ENCODE measurements around the gene RGS8.

The RGS8 gene

DNA sequence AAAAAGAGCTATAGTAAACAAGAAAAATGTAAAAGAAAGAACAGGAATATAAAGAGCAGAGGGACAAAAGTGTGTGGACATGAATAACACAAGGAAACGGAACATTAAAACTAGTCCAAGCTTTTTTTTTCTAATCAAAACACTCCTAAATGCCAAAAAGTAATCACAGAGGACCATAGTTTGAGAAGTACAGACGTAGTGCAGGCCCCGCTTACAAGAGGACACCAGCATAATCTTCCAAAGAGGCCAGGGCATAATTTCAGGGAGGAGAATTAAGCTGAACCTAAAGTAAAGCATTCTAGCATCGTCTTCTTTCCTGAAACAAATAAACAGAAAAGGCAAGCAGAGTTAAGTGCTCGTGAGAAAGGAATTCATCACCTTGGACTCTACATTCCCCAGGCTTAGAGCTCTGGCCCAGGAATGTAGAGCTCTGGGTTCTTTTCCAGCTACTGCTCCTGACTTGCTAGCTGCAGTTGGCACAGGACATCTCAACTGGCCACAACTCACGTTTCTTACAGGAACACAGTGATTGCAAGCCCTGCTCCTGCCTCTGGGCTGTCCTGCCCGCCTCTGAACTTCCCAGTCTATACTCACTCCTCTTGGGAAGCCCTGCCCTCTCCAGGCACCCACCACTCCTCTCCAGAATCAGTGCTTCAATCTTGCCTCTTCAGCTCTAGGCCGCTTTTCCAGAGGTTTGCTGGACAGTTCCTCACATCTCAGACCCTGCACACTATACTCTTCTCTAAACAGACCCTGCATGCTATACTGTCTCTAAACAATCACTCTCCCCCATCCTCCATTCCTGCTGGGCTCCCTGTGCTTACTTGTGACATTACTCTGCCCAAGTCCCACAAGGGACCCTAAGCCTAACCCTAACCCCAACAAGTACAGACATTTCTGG lies 9.8 kb downstream of the RGS8 start:
- CTCF ChIA-PET = no interaction called here
- DNase-seq (ENCODE audit: extremely low spot score) = no peak
- TF ChIP-seq L3MBTL2 (conservative IDR thresholded peaks at IDR 0.05) (no peak), TARDBP (IDR thresholded peaks at IDR 0.05) (no peak), NFRKB (IDR thresholded peaks at IDR 0.05) (no peak), FOXM1 (IDR thresholded peaks at IDR 0.05; ENCODE audit: borderline replicate concordance) (no peak), LEF1 (IDR thresholded peaks at IDR 0.05; ENCODE audit: borderline replicate concordance) (no peak), HDGF (IDR thresholded peaks at IDR 0.05; ENCODE audit: borderline replicate concordance) (no peak), FOXK2 (IDR thresholded peaks at IDR 0.05) (no peak)
- POLR2A ChIA-PET = interaction anchor here (0.8 to 1.1 kb wide), 2 partner anchors 60 to 71 kb away, joined by 3 read pairs; no protein-coding TSS in a partner anchor

DNA sequence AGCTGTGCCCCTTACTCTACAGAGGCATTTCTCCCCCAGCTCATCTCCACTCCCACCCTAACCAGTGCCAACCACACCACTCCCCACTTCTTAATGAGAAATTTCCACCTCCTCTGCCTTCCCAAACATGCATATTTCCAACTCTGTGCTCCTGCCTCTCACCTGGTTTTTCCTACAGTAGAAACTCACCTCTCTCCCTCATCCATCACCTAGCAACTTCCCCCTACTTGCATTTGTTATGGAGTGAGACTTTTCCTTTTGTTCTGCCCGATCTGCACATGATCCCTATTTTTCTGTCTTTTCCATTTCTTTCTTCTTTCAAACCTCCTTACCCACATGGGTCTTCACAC lies 11.9 kb downstream of the RGS8 start:
- DNase-seq (ENCODE audit: extremely low spot score) = no peak
- POLR2A ChIA-PET = no interaction called here
- CTCF ChIA-PET = no interaction called here
- TF ChIP-seq SP1 (IDR thresholded peaks at IDR 0.05) (no peak), CTBP1 (IDR thresholded peaks at IDR 0.05; ENCODE audit: borderline replicate concordance) (no peak), BHLHE40 (IDR thresholded peaks at IDR 0.05; ENCODE audit: borderline replicate concordance) (no peak), L3MBTL2 (conservative IDR thresholded peaks at IDR 0.05) (no peak), HDGF (IDR thresholded peaks at IDR 0.05; ENCODE audit: borderline replicate concordance) (no peak), NFRKB (IDR thresholded peaks at IDR 0.05) (no peak), SUZ12 (IDR thresholded peaks at IDR 0.05) (no peak), LEF1 (IDR thresholded peaks at IDR 0.05; ENCODE audit: borderline replicate concordance) (no peak), ARNT (IDR thresholded peaks at IDR 0.05) (no peak), ZNF384 (IDR thresholded peaks at IDR 0.05) (no peak)

DNA sequence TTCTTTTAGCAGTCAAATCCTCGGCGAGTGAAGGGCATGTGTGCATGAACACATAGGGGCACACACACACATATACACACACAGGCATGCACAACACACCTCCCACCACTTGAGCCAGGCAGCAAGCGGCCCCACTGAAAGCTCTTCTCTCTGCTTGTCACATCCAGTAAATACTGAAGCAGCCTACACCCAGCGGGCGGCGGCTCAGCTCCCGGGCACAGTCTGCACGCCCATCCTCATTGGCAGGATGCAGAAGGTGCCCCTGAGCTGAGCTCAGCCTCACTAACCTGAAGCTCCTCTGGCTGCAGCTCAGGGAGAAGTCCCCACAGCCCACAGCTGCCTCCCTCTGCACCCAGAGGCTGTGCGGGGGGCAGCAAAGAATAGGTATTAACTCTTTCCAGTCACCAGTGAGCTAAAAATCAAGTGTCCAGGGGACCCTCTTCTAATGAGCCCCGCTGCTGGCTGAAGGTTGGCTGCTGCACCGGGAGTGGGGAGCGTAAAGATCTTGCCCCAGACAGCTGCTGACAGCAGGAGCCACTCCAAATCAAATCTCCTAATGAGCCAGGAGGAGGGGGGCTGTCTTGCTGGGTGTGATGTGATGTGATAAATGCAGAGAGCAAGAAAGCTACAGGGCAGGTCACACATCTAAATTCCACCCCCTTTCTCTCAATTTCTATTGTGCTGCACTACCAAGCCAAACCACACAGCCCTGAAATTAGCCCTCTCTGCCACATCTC lies 12.5 kb downstream of the RGS8 start:
- no peak for DNase-seq (ENCODE audit: extremely low spot score)
- POLR2A ChIA-PET = no interaction called here
- CTCF ChIA-PET = no interaction called here
- TF ChIP-seq ELF4 (IDR thresholded peaks at IDR 0.05) (no peak), ARNT (IDR thresholded peaks at IDR 0.05) (no peak), FOXK2 (IDR thresholded peaks at IDR 0.05) (no peak), CTBP1 (IDR thresholded peaks at IDR 0.05; ENCODE audit: borderline replicate concordance) (no peak), BHLHE40 (IDR thresholded peaks at IDR 0.05; ENCODE audit: borderline replicate concordance) (no peak), LEF1 (IDR thresholded peaks at IDR 0.05; ENCODE audit: borderline replicate concordance) (no peak), TARDBP (IDR thresholded peaks at IDR 0.05) (no peak), NFRKB (IDR thresholded peaks at IDR 0.05) (no peak), SP1 (IDR thresholded peaks at IDR 0.05) (no peak), FOXM1 (IDR thresholded peaks at IDR 0.05; ENCODE audit: borderline replicate concordance) (no peak), L3MBTL2 (conservative IDR thresholded peaks at IDR 0.05) (no peak)

DNA sequence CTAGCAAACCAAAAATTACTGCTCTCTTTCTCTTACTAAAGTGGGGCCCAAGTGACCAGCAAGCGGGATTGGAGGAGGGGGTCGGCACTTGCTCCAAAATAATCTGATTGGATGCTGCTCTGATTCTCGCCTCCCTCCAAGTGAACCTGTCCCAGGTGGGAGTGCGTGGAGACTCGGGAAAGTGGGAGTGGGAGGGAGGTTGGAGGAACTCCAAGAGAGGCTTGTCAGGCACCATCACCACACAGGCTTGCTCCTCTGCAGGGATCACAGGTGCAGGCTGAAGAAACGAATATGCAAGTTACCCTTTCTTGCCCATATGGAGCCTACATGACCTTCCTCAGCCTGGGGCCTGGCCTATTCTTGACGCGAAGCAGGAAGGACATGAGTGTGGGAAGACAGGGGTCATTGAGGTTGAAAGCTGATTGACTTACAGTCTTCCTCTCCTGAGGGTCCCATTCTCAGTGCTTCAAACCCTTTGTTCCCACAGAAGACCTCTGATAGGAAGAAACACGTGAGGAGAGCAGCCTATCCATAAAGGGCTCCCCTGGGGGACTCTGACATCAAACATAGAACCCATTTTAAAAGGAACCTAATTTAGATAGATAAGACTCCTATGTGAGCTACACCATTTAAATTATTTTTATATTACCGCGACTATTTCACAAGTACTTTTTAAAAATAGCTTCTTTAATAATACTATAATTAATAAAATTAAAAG lies 14.2 kb downstream of the RGS8 start:
- DNase-seq (ENCODE audit: extremely low spot score) = no peak
- no peak for TF ChIP-seq L3MBTL2 (conservative IDR thresholded peaks at IDR 0.05)
- TF ChIP-seq SP1 (IDR thresholded peaks at IDR 0.05) = no peak
- TF ChIP-seq FOXA1 (IDR thresholded peaks at IDR 0.05) = no peak
- POLR2A ChIA-PET = no interaction called here
- CTCF ChIA-PET = interaction anchor here (0.6 kb wide), 1 partner anchor 340 kb away, joined by 9 read pairs; no protein-coding TSS in a partner anchor

DNA sequence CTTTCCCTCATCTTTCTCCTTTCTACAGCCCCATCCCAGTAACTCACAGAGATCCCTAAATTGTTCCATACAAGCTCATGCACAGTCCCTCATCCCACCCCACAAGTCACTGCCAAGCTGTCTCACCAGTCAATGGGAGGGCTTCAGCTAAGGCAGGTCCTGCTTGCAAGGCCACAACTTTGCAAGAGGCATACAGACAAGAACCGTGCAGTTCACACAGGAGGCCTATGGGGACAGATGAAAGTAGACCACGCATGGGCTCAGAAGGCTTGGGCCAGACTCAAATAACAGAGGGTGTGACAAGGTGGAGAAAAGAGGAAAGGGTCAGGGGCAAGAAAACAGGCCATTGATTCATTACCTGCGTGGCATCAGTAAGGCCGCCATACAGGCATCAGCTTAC lies 15.1 kb downstream of the RGS8 start:
- DNase-seq (ENCODE audit: extremely low spot score) = no peak
- TF ChIP-seq HDGF (IDR thresholded peaks at IDR 0.05; ENCODE audit: borderline replicate concordance) (no peak), FOXA1 (IDR thresholded peaks at IDR 0.05) (no peak), LEF1 (IDR thresholded peaks at IDR 0.05; ENCODE audit: borderline replicate concordance) (no peak), ELF4 (IDR thresholded peaks at IDR 0.05) (no peak), SP1 (IDR thresholded peaks at IDR 0.05) (no peak), L3MBTL2 (conservative IDR thresholded peaks at IDR 0.05) (no peak), ARNT (IDR thresholded peaks at IDR 0.05) (no peak), FOXK2 (IDR thresholded peaks at IDR 0.05) (no peak), SUZ12 (IDR thresholded peaks at IDR 0.05) (no peak), ZNF384 (IDR thresholded peaks at IDR 0.05) (no peak), NFRKB (IDR thresholded peaks at IDR 0.05) (no peak)
- TF ChIP-seq, protein P1, sequence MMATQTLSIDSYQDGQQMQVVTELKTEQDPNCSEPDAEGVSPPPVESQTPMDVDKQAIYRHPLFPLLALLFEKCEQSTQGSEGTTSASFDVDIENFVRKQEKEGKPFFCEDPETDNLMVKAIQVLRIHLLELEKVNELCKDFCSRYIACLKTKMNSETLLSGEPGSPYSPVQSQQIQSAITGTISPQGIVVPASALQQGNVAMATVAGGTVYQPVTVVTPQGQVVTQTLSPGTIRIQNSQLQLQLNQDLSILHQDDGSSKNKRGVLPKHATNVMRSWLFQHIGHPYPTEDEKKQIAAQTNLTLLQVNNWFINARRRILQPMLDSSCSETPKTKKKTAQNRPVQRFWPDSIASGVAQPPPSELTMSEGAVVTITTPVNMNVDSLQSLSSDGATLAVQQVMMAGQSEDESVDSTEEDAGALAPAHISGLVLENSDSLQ (IDR thresholded peaks at IDR 0.05) = no peak
- POLR2A ChIA-PET = no interaction called here
- CTCF ChIA-PET = interaction anchor here (0.7 kb wide), 1 partner anchor 57 kb away, joined by 3 read pairs; no protein-coding TSS in a partner anchor

DNA sequence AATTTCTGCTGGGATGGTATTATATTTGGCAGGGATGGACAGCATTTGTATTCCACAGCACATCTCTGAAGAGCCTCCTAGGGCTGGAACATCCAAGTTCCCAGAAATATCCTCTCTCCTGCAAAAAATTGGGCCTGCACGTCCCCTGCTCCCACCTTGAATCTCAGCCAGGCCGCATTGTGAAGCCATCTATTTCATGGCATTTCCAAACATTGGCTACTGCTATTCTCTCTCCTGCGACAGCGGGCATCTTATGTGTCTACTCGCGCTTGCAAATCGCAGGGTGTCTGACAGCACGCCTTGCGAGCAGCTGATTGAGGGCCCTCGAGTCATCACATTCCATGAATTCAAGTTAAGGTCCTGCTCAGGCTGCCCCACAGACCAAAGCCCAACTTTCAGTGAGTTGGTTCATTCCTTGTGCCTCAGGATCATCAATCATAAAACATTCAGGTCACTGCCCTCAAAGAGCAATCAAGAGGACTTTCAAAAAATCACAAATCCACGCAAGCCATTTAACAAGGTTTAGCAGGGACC lies 15.8 kb downstream of the RGS8 start:
- ChIA-PET POLR2A (no interaction called here), CTCF (interaction anchor here (0.7 kb wide), 1 partner anchor 56 kb away, joined by 3 read pairs; no protein-coding TSS in a partner anchor)
- TF ChIP-seq LEF1 (IDR thresholded peaks at IDR 0.05; ENCODE audit: borderline replicate concordance) = no peak
- no peak for TF ChIP-seq FOXA1 (IDR thresholded peaks at IDR 0.05)
- TF ChIP-seq NFRKB (IDR thresholded peaks at IDR 0.05) = no peak
- TF ChIP-seq HDGF (IDR thresholded peaks at IDR 0.05; ENCODE audit: borderline replicate concordance) = no peak
- no peak for TF ChIP-seq BHLHE40 (IDR thresholded peaks at IDR 0.05; ENCODE audit: borderline replicate concordance)
- no peak for TF ChIP-seq ZNF384 (IDR thresholded peaks at IDR 0.05)
- TF ChIP-seq FOXK2 (IDR thresholded peaks at IDR 0.05) = no peak
- no peak for TF ChIP-seq ELF4 (IDR thresholded peaks at IDR 0.05)
- no peak for TF ChIP-seq TARDBP (IDR thresholded peaks at IDR 0.05)
- TF ChIP-seq SUZ12 (IDR thresholded peaks at IDR 0.05) = no peak
- TF ChIP-seq ARNT (IDR thresholded peaks at IDR 0.05) = no peak
- no peak for TF ChIP-seq CTBP1 (IDR thresholded peaks at IDR 0.05; ENCODE audit: borderline replicate concordance)
- TF ChIP-seq, protein P1 (IDR thresholded peaks at IDR 0.05) = no peak
- DNase-seq (ENCODE audit: extremely low spot score) = no peak

All from HEK293T (cell line).